Stimulated activated CD4-positive, alpha-beta T cell treated with anti-CD3 and anti-CD28 coated beads, TNF-alpha, amount 100 ng/mL, for 1 hour (primary cell): Measurements from ENCODE around the gene CPED1.
"Not testable (repeated sequence)": the region's sequence is repeated elsewhere in the genome, so short reads cannot be mapped to it uniquely, and the experiment has no call there.

ENCODE experiments used
- DNase-seq, 3 donors: peaks; one replicate each; pipeline ENCODE4 v3.0.0-alpha.2; 2020; ENCODE audit warnings: low read depth in 3 of 3, low spot score in 1 of 3

Gene CPED1

GRCh38 chr7:120981117-120981516 lies 7.4 kb upstream of the CPED1 start:
- no peak for DNase-seq

GRCh38 chr7:120981888-120982615 lies 6.5 kb upstream of the CPED1 start:
- no peak for DNase-seq

GRCh38 chr7:120983592-120983991 lies 4.9 kb upstream of the CPED1 start:
- DNase-seq = not testable (repeated sequence)

GRCh38 chr7:120984406-120984805 lies 4.1 kb upstream of the CPED1 start:
- DNase-seq = no peak

GRCh38 chr7:120985130-120985758 lies 3.3 kb upstream of the CPED1 start:
- no peak for DNase-seq

GRCh38 chr7:120985839-120986238 lies 2.7 kb upstream of the CPED1 start:
- DNase-seq = no peak

GRCh38 chr7:120986650-120987049 lies 1.9 kb upstream of the CPED1 start:
- DNase-seq = no peak

- DNase-seq = no peak
Observed at GRCh38 chr7:120987280-120987679, 1.2 kb upstream of the CPED1 start.

GRCh38 chr7:120987683-120988590 lies 574 bp upstream of the CPED1 start:
- peak; percentile 66 to 76 (median 68) for DNase-seq

GRCh38 chr7:120989257-120990220 lies 1.0 kb downstream of the CPED1 start:
- DNase-seq = no peak

GRCh38 chr7:120990468-120991118 lies 2.1 kb downstream of the CPED1 start:
- no peak for DNase-seq

- DNase-seq = no peak
Observed at GRCh38 chr7:120991161-120991560, 2.6 kb downstream of the CPED1 start.

GRCh38 chr7:120991581-120991980 lies 3.1 kb downstream of the CPED1 start:
- DNase-seq = no peak

GRCh38 chr7:120992272-120992964 lies 3.9 kb downstream of the CPED1 start:
- DNase-seq = no peak

GRCh38 chr7:120992965-120993494 lies 4.5 kb downstream of the CPED1 start:
- DNase-seq = no peak

- no peak for DNase-seq
Observed at GRCh38 chr7:120993553-120994191, 5.2 kb downstream of the CPED1 start.

GRCh38 chr7:120994512-120995410 lies 6.2 kb downstream of the CPED1 start:
- DNase-seq = no peak

- no peak for DNase-seq
Observed at GRCh38 chr7:120995654-120996053, 7.1 kb downstream of the CPED1 start.
